ENCODE data around the gene TRIM24.
A peak's percentile ranks its signal among the peaks of the same experiment; 100 is the strongest.

TRIM24 gene

GRCh38 chr7:138581065-138581464 lies 121.0 kb downstream of the TRIM24 start:
- DNase-seq: no peak

GRCh38 chr7:138584283-138584682 lies 124.2 kb downstream of the TRIM24 start:
- DNase-seq: no peak

- no peak for DNase-seq
These were observed 124.6 kb downstream of the TRIM24 start for GRCh38 chr7:138584696-138585095.

DNA sequence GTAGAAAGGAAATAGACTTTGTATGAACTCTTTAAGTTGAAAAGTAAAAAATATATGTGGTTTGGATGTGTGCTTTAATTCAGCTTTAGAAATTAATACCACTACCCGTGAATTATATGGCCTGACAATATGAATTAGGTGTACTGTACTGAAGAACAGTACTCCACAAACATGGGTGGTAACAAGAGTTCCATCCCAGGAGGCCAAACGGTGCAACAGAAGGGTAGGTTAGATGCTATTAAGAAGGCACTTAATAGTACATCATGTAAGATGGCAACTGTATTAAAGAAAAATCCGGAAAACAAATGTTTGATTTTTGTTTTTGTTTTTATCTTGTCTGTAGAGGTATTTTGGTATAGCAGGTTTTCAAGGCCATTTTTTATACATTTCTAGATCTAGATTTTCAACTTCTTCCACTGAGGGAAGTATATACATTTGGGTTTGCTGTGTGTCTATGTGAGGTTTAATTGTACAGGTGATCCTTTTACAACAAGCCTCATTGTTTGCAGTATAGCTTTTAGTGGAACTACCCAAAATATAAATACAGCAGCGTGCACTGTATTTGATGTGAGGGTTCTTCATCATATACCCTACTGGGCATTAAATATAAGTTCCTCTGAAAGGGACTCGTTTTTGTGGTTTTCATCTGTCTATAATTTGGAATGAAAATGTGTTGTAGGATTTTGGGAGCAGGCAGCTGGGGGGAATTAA lies 125.4 kb downstream of the TRIM24 start:
- DNase-seq: no peak

DNA sequence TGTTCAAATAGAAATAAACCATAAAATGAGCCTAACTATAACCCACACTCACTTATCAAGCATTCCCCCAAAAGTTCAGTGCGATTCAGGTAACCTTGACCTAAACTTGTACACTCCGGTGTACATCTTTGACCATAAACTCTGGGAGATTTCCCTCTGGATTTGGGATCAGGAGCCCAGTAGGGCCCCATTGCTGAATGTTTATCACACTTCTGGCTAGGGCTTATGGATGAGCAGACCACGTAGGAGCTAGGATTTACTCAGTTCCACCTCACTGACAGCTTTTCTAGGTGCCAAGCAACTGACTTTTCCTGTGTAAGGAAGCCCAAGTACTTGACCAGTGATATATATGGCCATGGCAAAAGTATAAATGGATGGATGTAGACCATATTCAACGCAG lies 127.4 kb downstream of the TRIM24 start:
- no peak for DNase-seq

DNA sequence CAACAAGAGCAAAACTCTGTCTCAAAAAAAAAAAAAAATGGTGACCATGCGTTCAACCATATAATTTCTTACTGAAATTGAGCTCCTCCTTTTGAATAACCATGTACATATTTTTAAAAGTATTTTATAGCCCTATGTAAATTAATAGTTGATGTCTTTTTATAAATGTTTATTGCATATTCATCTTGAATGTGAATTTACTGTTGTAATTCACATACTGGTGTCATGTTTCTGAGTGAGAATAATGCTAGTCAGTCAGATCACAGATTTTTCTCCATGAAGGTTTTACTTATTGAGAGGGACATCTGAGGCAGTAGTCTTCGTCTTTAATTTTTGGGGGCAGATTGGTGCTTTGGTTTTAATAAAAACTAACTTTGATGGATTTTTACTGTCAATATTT lies 128.9 kb downstream of the TRIM24 start:
- no peak for DNase-seq

DNA sequence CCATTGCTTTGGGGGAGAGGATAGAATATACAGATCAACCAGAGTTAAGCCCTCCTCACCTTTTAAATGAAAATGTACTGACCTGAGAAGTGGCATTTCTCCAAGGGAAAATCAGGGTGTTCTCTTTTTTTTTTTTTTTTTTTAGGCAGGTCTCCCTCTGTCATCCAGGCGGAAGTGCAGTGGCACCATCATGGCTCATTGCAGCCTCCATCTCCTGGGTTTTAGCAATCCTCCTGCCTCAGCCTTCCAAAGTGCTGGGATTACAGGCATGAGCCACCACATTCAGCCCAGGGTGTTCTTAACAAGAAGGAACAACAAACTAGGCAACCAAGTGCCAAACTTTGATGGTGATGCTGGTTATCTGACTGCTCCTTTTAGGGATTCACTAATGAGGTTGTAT lies 130.1 kb downstream of the TRIM24 start:
- no peak for DNase-seq

GRCh38 chr7:138595454-138595853 lies 135.4 kb downstream of the TRIM24 start:
- no peak for DNase-seq

- no peak for DNase-seq
These were observed 142.4 kb downstream of the TRIM24 start for GRCh38 chr7:138602451-138602850.

- DNase-seq: no peak
These were observed 143.7 kb downstream of the TRIM24 start for GRCh38 chr7:138603549-138604318.

DNA sequence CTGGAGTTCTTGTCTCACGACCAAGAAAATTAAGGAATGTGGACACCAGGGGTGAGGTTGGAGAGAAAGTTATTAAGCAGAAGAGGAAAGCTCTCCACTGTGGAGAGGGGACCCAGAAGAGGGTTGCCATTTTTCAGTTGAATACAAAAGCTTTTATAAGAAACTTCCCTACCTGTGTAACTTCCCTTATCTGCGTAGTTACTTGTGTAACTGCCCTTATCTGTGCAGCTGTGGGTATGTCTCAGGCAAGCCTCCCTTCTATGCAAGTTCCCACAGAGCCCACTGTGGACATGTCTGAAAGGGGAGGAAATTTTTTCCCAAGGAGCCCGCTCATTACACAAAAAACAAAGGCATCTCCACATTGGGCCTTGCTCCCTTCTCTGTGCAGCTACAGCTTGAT lies 146.2 kb downstream of the TRIM24 start:
- no peak for DNase-seq

DNA sequence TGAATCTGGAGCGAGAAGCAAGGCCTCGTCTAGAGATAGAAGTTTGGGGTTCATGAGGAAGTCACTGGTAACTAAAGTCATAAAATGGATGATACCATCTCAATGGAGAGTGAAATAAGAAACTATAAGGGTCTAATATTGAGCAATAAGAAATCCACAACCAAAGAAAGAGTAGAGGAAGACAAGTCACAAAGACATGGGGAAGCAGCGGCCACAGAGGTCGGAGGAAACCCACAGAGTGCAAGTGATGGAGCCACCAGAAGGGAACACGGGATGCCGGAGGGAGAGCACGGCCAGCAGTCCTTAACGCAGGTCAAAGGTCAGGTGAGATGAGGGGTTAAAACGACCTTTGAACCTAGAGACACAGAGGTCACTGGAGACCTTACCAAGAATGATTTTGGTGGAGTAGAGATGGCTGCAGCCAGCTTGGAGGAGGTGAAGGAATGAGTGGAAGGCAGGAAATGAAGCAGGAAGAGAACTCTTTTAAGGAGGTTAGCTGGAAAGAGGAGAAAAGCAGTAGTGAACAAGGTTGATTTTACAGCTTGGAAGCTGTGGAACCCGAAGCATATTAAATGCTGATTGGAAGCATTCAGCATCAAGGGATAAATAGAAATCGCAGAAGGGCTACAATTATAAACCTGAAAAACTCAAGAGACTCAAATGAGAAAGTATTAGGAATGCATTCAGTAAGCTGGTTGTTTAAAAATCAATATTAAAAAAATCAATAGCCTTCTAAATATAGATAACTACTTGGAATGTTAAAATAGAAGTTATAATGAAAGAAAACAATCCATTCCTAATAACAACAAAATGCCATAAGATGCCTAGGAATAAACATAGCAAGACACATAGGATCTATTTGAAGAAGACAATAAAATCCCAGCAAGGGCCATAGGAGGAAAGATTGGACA lies 147.4 kb downstream of the TRIM24 start:
- no peak for DNase-seq

DNA sequence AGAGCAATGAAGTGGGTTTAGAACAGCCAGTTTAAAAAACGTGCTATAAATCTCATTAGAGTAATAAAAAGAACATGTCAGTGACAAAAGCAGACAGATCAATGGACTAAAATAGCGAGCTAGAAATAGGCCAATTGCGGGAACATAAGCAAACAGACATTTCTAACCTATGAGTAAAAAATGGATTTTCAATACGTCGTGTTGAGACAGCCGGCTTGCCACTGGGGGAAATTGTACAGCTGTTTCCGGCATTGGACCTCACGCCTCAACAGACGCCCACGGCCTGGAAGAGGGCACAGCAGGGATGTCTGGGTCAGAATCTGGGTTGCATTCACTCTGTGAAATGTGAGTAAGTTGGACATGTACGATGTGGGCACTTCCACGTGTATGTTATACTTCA lies 148.2 kb downstream of the TRIM24 start:
- DNase-seq: peak; percentile 8

GRCh38 chr7:138610671-138611170 lies 150.7 kb downstream of the TRIM24 start:
- no peak for DNase-seq

- DNase-seq: no peak
These were observed 153.6 kb downstream of the TRIM24 start for GRCh38 chr7:138613630-138614029.

DNA sequence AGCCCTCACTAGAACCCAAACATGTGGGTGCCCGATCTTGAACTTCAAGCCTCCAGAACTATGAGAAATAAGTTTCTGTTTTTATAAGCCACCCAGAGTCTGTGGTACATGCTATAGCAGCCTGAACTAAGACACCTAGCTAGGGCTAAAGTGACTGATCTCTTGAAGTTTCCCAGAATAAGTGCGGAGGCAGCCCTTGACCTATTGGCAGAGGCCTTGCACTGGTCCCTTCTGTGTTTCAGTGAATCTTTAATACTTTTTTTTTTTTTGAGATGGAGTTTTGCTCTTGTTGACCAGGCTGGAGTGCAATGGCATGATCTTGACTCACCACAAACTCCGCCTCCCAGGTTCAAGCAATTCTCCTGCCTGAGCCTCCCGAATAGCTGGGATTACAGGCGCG lies 156.0 kb downstream of the TRIM24 start:
- no peak for DNase-seq

GRCh38 chr7:138618506-138618905 lies 158.4 kb downstream of the TRIM24 start:
- DNase-seq: no peak

- DNase-seq: no peak
These were observed 158.9 kb downstream of the TRIM24 start for GRCh38 chr7:138618933-138619332.

DNA sequence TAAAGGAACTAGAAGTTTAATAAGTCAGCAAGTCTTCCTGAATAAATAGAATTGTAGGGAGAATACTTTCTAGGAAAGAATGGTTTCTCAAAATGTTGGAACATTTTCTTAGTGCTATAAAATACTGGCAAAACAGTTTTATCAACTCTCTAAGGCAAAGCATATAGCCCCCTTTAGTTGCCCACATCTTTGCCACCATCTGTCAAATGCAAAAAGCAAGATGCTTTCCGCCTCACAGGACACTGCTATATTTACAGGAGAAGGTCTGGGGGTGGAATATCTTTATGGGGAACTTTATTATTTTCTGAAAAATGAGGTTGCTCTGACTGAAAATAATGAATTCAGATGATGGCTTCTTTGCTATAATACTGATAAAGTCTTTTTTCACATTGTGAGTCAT lies 162.8 kb downstream of the TRIM24 start:
- DNase-seq: no peak

- DNase-seq: no peak
These were observed 165.2 kb downstream of the TRIM24 start for GRCh38 chr7:138625084-138625848.

DNA sequence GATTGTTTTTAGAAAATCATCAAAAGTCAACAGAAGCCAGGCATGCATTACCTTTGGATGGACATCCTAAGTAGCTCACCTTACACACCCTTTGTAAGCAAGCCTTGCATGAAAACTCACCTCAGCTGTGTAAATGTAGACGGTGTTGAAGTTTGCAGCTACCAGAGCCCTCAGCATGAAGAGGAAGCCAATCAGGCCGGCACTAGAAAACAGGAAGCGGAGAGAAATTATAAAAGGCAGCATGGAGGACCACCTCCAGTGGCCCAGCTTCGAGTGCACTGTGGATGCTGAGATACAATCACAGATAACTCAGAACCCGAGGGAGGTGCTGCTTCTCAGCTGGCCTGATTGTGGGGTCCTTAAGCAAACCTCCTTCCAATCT lies 165.8 kb downstream of the TRIM24 start:
- DNase-seq: no peak

DNA sequence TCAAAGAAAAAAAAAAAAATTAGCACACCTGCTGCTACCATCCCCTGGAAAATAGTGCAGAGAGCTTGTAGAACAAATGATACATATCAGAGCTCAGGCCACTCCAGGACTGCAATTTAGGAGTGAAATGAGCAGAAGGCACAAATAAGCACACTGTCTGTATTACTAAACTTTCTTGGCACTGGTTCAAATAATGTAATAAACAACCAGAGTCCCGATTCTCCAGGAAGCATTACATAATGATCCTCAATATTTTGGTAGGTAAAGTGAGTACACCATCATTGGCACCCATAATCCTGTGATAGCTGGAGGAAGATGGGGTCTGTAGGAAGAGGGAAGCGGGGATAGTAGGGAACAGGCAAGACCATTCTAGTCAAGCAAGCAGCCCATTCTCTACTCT lies 166.8 kb downstream of the TRIM24 start:
- DNase-seq: no peak

- DNase-seq: no peak
These were observed 167.3 kb downstream of the TRIM24 start for GRCh38 chr7:138627361-138627760.
